A673 (cell line): ENCODE measurements around the gene SPANXD. TPM values are rescaled to one million over a fixed set of nuclear protein-coding genes. Genes with fewer than 3 reads are reported as not detected.

Experiments
- BruUV-seq: library from RNA; stranded (reverse); fragments of 400-500 nt; replicated peaks from 2 replicates; lab custom pipeline; 2021; lab: Mats Ljungman, UMichigan
- CTCF ChIA-PET: fragments of 300-600 bp; sonication (Branson Sonifier 250); formaldehyde crosslinking; loops from one replicate; lab custom pipeline; 2022; ENCODE audit warnings: antibody characterized with exemption; lab: Charles Lee
- POLR2A ChIA-PET: fragments of 300-600 bp; sonication (Branson Sonifier 250); formaldehyde crosslinking; loops from one replicate; lab custom pipeline; 2022; ENCODE audit warnings: antibody characterized with exemption; ENCODE audit not compliant: low non-redundant PET; lab: Charles Lee
- DNase-seq: peaks from one replicate; pipeline ENCODE4 v3.0.0-alpha.2; 2015; ENCODE audit warnings: low spot score
- H3K27ac ChIP-seq: fragments of 200-600 bp; sonication (generic); 2 replicates; pipeline ENCODE4 v1.5.1; 2016; ENCODE audit warnings: mixed run types, low read depth, mild to moderate bottlenecking, mixed read lengths, antibody characterized with exemption, low read length; ENCODE audit not compliant: poor library complexity, severe bottlenecking
- H3K27me3 ChIP-seq: fragments of 200-600 bp; sonication (generic); replicated peaks from 2 replicates; pipeline ENCODE4 v1.6.1; 2017; ENCODE audit warnings: mixed run types, low read depth, mild to moderate bottlenecking, mixed read lengths, antibody characterized with exemption, low read length; ENCODE audit not compliant: insufficient read depth, poor library complexity
- H3K36me3 ChIP-seq: fragments of 200-600 bp; sonication (generic); 2 replicates; pipeline ENCODE4 v1.6.1; 2016; ENCODE audit warnings: mixed run types, mild to moderate bottlenecking, mixed read lengths, antibody characterized with exemption, low read length; ENCODE audit not compliant: insufficient read depth, poor library complexity, severe bottlenecking
- H3K4me1 ChIP-seq: fragments of 200-600 bp; sonication (generic); 2 replicates; pipeline ENCODE4 v1.6.1; 2017; ENCODE audit warnings: mixed run types, mild to moderate bottlenecking, mixed read lengths, antibody characterized with exemption, low read length; ENCODE audit not compliant: insufficient read depth, poor library complexity, severe bottlenecking
- H3K4me3 ChIP-seq: fragments of 200-600 bp; sonication (generic); 2 replicates; pipeline ENCODE4 v1.5.1; 2016; ENCODE audit warnings: low read depth, mixed run types, mild to moderate bottlenecking, mixed read lengths, low read length; ENCODE audit not compliant: poor library complexity, severe bottlenecking
- H3K9me3 ChIP-seq: fragments of 200-600 bp; sonication (generic); 2 replicates; pipeline ENCODE4 v1.6.1; 2016; ENCODE audit warnings: mixed run types, low read depth, mild to moderate bottlenecking, mixed read lengths, antibody characterized with exemption, low read length; ENCODE audit not compliant: poor library complexity, severe bottlenecking
- CTCF ChIP-seq: fragments of 300-800, 200-600 bp; sonication (generic); conservative IDR thresholded peaks from 2 replicates; pipeline ENCODE4 v1.5.1; 2017; ENCODE audit warnings: low read depth, mild to moderate bottlenecking, antibody characterized with exemption, low read length, moderate library complexity, mixed read lengths
- EZH2 ChIP-seq: fragments of 200-600 bp; sonication (generic); IDR thresholded peaks from 2 replicates; pipeline ENCODE4 v1.6.1; 2017; ENCODE audit warnings: borderline replicate concordance, low read depth, mild to moderate bottlenecking, mixed read lengths, antibody characterized with exemption, low read length; ENCODE audit not compliant: poor library complexity, severe bottlenecking
- intact Hi-C: fragments of 100-400 bp; cut with micrococcal nuclease; formaldehyde crosslinking; loops from one replicate; pipeline ENCODE4 v1.10.0; 2022; ENCODE audit not compliant: unreplicated experiment
- total RNA-seq: library from RNA; stranded (reverse); gene quantifications from 2 replicates; pipeline ENCODE4 v1.2.3, GENCODE V29; 2021

SPANXD gene
- total RNA-seq, 1 experiment from 2014 or later, result not detected

- TF ChIP-seq CTCF (no peak), EZH2 (no peak)
- Histone ChIP-seq H3K4me1 (no peaks in the 10 kb centered on the region), H3K36me3 (no peaks in the 10 kb centered on the region), H3K4me3 (no peak overlapping the region), H3K27ac (no peak overlapping the region), H3K27me3 (no peaks in the 10 kb centered on the region), H3K9me3 (peaks cover 9% of the 10 kb centered on the region)
- no TSS peak for BruUV-seq
- no peak for DNase-seq
- ChIA-PET POLR2A (no interaction called here), CTCF (no interaction called here)
- intact Hi-C loops, result no loop called here
Measured at GRCh38 chrX:141668371-141668770, 30.2 kb downstream of the SPANXD start.

- Histone ChIP-seq H3K4me3 (no peak overlapping the region), H3K27ac (no peak overlapping the region), H3K4me1 (no peaks in the 10 kb centered on the region), H3K27me3 (no peaks in the 10 kb centered on the region), H3K9me3 (peaks cover 7% of the 10 kb centered on the region), H3K36me3 (no peaks in the 10 kb centered on the region)
- no TSS peak for BruUV-seq
- ChIA-PET POLR2A (no interaction called here), CTCF (no interaction called here)
- intact Hi-C loops, result no loop called here
- TF ChIP-seq EZH2 (no peak), CTCF (no peak)
- DNase-seq, result no peak
Measured at GRCh38 chrX:141662781-141663180, 35.8 kb downstream of the SPANXD start.

GRCh38 chrX:141652286-141652685 lies 46.3 kb downstream of the SPANXD start:
- CTCF ChIA-PET, result no interaction called here

More at GRCh38 chrX:141652286-141652685, 46.3 kb downstream of the SPANXD start:
- no TSS peak for BruUV-seq
- Histone ChIP-seq H3K4me3 (no peak overlapping the region), H3K27me3 (no peaks in the 10 kb centered on the region), H3K27ac (no peak overlapping the region), H3K36me3 (no peaks in the 10 kb centered on the region), H3K4me1 (no peaks in the 10 kb centered on the region), H3K9me3 (peaks cover 6% of the 10 kb centered on the region)
- intact Hi-C loops, result no loop called here
- TF ChIP-seq CTCF (no peak), EZH2 (no peak)
- POLR2A ChIA-PET, result no interaction called here
- DNase-seq, result no peak

Other genes with a start within 250 kb of the SPANXD start
- gene SPANXA1, start 114.0 kb downstream of the SPANXD start, total RNA-seq, result not detected in 2 replicates
- not detected in 2 replicates for gene SPANXA2, start 109.0 kb downstream of the SPANXD start, total RNA-seq
- gene MAGEC3, start 139.6 kb upstream of the SPANXD start, total RNA-seq, result not detected in 2 replicates
- not detected in 2 replicates for gene MAGEC1, start 205.2 kb upstream of the SPANXD start, total RNA-seq